ENCODE data around the gene TMEM179. TPM values are rescaled to one million over a fixed set of nuclear protein-coding genes. Genes with fewer than 3 reads are reported as not detected.

TMEM179 gene
- total RNA-seq, 4 donors from 2014 or later, result not detected

- H3K9me3 ChIP-seq, result no peaks in the 10 kb centered on the region
- WGBS, 2 donors, result 20 to 67% methylated on average over 1 to 6 of the region's 19 CpGs
- DNase-seq, result no peak
- H3K36me3 ChIP-seq, result no peaks in the 10 kb centered on the region
- H3K27ac ChIP-seq, result no peak overlapping the region
- TF ChIP-seq CTCF (IDR thresholded peaks at IDR 0.05) (no peak), POLR2A (IDR thresholded peaks at IDR 0.05) (no peak)
- H3K4me3 ChIP-seq, result no peak overlapping the region
- intact Hi-C loops (cut with DNase I), result no loop called here
- peaks cover 0 to 10% (median 0%) of the 10 kb centered on the region in 3 donors for H3K4me1 ChIP-seq
- H3K27me3 ChIP-seq, result peaks cover 0 to 94% (median 0%) of the 10 kb centered on the region in 4 donors
Measured at GRCh38 chr14:104577847-104578301, 26.7 kb downstream of the TMEM179 start.

GRCh38 chr14:104577426-104577825, 27.1 kb downstream of the TMEM179 start:
- no peak overlapping the region for H3K27ac ChIP-seq
- intact Hi-C loops (cut with DNase I), result no loop called here
- H3K36me3 ChIP-seq, result no peaks in the 10 kb centered on the region
- DNase-seq, result no peak
- WGBS, 2 donors, result 79% methylated on average over 4 of the region's 12 CpGs; no CpG with 5 or more reads in 1 of the 2 donors
- peaks cover 0 to 94% (median 0%) of the 10 kb centered on the region in 4 donors for H3K27me3 ChIP-seq
- no peaks in the 10 kb centered on the region for H3K9me3 ChIP-seq
- peaks cover 0 to 10% (median 0%) of the 10 kb centered on the region in 3 donors for H3K4me1 ChIP-seq
- H3K4me3 ChIP-seq, result no peak overlapping the region
- no peak for TF ChIP-seq CTCF (IDR thresholded peaks at IDR 0.05)
- TF ChIP-seq POLR2A (IDR thresholded peaks at IDR 0.05), result no peak

GRCh38 chr14:104576970-104577332, 27.6 kb downstream of the TMEM179 start:
- Histone ChIP-seq H3K4me3 (no peak overlapping the region), H3K4me1 (peaks cover 0 to 10% (median 0%) of the 10 kb centered on the region in 3 donors), H3K9me3 (no peaks in the 10 kb centered on the region), H3K27me3 (peaks cover 0 to 94% (median 0%) of the 10 kb centered on the region in 4 donors), H3K27ac (no peak overlapping the region), H3K36me3 (no peaks in the 10 kb centered on the region)
- intact Hi-C loops (cut with DNase I), result no loop called here
- WGBS, 2 donors, result 27% methylated on average over 2 of the region's 9 CpGs; no CpG with 5 or more reads in 1 of the 2 donors
- no peak for TF ChIP-seq CTCF (IDR thresholded peaks at IDR 0.05)
- no peak for TF ChIP-seq POLR2A (IDR thresholded peaks at IDR 0.05)
- DNase-seq, result no peak

- WGBS, 2 donors, result 49 to 57% methylated on average over 2 to 7 of the region's 16 CpGs
- Histone ChIP-seq H3K27me3 (peaks cover 0 to 93% (median 0%) of the 10 kb centered on the region in 4 donors), H3K27ac (no peak overlapping the region), H3K9me3 (no peaks in the 10 kb centered on the region), H3K36me3 (no peaks in the 10 kb centered on the region), H3K4me3 (no peak overlapping the region), H3K4me1 (peaks cover 0 to 10% (median 0%) of the 10 kb centered on the region in 3 donors)
- intact Hi-C loops (cut with DNase I), result no loop called here
- DNase-seq, result no peak
- TF ChIP-seq CTCF (IDR thresholded peaks at IDR 0.05), result no peak
- no peak for TF ChIP-seq POLR2A (IDR thresholded peaks at IDR 0.05)
Measured at GRCh38 chr14:104576232-104576969, 28.2 kb downstream of the TMEM179 start.

- no peaks in the 10 kb centered on the region for H3K4me1 ChIP-seq
- H3K27ac ChIP-seq, result no peak overlapping the region
- H3K36me3 ChIP-seq, result no peaks in the 10 kb centered on the region
- 73 to 100% methylated on average over 1 to 11 of the region's 31 CpGs for WGBS, 2 donors
- TF ChIP-seq CTCF (IDR thresholded peaks at IDR 0.05) (no peak), POLR2A (IDR thresholded peaks at IDR 0.05) (no peak)
- intact Hi-C loops (cut with DNase I), result no loop called here
- no peak overlapping the region for H3K4me3 ChIP-seq
- DNase-seq, result no peak
- H3K9me3 ChIP-seq, result no peaks in the 10 kb centered on the region
- peaks cover 0 to 93% (median 0%) of the 10 kb centered on the region in 4 donors for H3K27me3 ChIP-seq
Measured at GRCh38 chr14:104574978-104575583, 29.5 kb downstream of the TMEM179 start.

All from esophagus squamous epithelium (tissue), 5 donors.